Epithelial cell of esophagus (primary cell): ENCODE data around the gene HECW1.
A peak's percentile ranks its signal among the peaks of the same experiment; 100 is the strongest.

Source experiments
- DNase-seq: peaks from one replicate; pipeline ENCODE4 v3.0.0; 2010; ENCODE audit warnings: low read depth
- H3K4me3 ChIP-seq: 2 replicates; pipeline ENCODE4 v1.5.1; 2011; ENCODE audit warnings: mild to moderate bottlenecking, low read length, control low read depth
- TF ChIP-seq, protein P1 (sequence below): IDR thresholded peaks from 2 replicates; pipeline ENCODE4 v1.5.1; 2011; ENCODE audit warnings: low read depth, mild to moderate bottlenecking, low read length, control low read depth, inconsistent platforms; ENCODE audit not compliant: insufficient read depth; ENCODE audit errors: missing control alignments

HECW1 gene

DNA sequence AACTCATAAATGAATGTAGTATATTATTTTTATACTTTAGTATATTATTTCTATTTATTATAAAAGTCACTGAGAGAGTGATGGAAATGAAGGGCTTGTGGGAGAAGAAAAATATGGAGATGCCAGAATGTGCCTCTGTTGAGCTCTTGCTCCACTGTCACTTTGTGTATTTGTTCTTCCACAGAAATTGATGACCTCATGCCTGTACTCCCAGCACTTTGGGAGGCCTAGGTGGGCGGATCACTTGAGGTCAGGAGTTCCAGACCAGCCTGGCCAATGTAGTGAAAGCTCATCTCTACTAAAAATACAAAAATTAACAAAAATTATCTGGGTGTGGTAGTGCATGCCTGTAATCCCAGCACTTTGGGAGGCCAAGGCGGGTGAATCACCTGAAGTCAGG lies 394.0 kb downstream of the HECW1 start:
- no peak overlapping the region for H3K4me3 ChIP-seq
- DNase-seq, result no peak
- TF ChIP-seq, protein P1, sequence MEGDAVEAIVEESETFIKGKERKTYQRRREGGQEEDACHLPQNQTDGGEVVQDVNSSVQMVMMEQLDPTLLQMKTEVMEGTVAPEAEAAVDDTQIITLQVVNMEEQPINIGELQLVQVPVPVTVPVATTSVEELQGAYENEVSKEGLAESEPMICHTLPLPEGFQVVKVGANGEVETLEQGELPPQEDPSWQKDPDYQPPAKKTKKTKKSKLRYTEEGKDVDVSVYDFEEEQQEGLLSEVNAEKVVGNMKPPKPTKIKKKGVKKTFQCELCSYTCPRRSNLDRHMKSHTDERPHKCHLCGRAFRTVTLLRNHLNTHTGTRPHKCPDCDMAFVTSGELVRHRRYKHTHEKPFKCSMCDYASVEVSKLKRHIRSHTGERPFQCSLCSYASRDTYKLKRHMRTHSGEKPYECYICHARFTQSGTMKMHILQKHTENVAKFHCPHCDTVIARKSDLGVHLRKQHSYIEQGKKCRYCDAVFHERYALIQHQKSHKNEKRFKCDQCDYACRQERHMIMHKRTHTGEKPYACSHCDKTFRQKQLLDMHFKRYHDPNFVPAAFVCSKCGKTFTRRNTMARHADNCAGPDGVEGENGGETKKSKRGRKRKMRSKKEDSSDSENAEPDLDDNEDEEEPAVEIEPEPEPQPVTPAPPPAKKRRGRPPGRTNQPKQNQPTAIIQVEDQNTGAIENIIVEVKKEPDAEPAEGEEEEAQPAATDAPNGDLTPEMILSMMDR, result no peak

DNA sequence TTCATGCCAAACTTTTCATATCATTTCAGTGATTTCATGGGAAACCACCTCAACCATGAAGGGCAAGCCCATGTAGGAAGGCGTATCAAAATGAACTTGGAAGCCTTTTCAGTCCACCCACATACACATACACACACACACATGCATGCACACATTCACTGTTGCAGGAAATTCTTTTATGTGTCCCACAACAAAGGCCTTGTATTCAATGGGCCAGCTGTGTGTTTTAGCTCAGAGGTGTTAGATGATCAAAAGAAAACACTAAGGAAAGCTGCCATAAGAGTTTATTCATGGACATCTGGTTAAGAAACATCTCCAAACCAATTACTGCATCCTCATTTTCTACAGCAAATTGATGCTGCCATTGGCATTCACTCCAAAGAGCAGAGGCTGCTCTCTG lies 396.0 kb downstream of the HECW1 start:
- no peak for DNase-seq
- H3K4me3 ChIP-seq, result no peak overlapping the region
- TF ChIP-seq, protein P1, result no peak

DNA sequence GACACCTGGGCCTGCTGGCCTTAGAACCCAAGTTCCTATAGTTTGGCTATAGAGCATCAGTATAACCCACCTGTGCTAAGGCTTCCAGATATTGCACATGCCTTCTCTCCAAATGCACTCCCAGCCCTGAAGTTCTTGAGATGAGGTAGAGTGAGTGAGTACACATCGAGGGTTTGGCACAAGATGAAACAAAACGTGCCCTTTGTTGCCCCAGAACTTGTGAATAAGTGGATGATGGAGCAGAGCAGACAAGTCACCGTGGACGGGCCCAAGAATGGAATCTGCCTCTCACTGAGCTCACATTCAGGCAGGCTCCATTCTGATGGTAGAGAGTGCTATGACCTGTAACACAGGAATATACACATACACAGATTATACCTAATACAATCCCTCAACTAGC lies 397.5 kb downstream of the HECW1 start:
- DNase-seq, result peak; percentile 96
- no peak overlapping the region for H3K4me3 ChIP-seq
- TF ChIP-seq, protein P1, result no peak

DNA sequence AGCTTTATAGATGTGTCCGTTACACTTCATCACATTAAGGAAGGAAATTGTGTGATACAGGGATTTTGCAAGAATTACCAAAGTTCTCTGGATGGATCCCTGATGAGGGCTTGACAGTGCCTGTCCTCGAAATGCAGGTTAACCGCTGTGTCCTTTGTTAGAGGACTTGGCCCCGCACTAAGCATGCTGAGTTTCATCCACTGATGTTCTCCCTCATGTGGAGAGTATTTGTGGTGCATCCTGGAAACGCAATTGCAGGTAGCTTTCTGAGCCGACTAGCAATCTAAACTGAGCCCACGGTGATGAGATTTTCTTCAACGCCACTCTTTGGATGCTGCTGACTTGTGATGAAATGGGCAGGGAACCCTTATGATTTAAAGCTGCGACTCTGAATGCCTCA lies 398.6 kb downstream of the HECW1 start:
- DNase-seq, result peak; percentile 14
- TF ChIP-seq, protein P1, result peak; percentile 23
- H3K4me3 ChIP-seq, result no peak overlapping the region

DNA sequence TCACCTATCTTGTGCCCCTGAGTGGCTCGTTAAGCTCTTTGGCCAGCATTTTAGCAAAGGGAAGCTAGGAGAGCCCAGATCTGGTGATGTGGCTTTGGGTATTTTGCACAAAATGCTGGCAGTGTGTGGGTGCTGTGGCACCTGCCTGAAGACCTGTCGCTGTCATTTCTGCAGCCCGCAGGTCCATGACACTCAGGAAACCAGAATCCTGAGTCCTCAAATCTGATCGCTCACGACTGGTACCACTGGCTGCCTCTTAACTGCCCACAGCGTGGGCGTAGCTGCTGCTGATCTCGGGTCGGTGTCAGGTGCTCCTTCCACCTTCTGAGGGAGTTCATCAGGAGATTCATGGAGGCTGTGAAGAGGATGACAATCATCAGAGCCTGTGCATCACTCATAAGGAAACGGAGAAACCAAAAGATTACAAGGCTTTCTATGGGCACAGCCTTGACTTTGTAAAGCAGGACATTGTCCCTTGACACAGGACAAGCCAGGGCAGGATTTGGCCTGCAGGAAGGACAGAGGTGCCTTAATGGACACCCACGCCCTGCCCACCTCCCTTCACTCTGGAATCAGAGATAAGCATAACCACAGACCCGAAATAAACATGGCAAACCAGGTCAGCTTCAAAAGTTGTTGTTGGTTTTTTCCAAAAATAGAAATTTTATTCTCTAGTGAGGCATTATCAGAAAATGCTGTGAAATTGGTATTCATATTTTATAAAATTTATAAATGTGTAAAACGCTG lies 399.5 kb downstream of the HECW1 start:
- no peak for DNase-seq
- H3K4me3 ChIP-seq, result no peak overlapping the region
- TF ChIP-seq, protein P1, result no peak

DNA sequence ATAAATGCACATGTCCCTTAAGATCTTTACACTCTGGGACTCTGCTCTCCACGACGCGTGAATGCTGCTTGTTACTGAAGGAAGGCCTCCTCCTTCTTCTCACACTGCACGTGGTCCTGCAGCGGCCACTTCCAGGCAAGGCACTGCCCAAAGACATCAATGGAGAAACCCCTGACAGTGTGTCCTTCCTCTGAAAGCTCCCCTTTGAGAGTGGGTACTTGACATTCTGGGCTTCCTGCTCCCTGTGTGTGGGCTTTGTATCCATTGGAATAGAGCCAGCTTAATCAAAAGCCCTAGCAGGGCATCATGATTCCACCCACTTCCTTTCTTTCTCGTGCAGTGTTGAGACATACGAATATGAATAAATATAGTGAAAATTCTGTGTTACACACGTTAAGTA lies 400.8 kb downstream of the HECW1 start:
- no peak for DNase-seq
- TF ChIP-seq, protein P1, result no peak
- no peak overlapping the region for H3K4me3 ChIP-seq
